Measurements from ENCODE around the gene MICB. TPM values are rescaled to one million over a fixed set of nuclear protein-coding genes. Genes with fewer than 3 reads are reported as not detected.

Gene MICB
- total RNA-seq, 3 donors from 2014 or later = 2.9 to 4.6 (median 4.0) TPM

GRCh38 chr6:31538805-31539400 is 41.0 kb downstream of the MICB start:
- H3K36me3 ChIP-seq = peaks cover 22% of the 10 kb centered on the region
- peaks cover 11 to 22% of the 10 kb centered on the region in 2 donors for H3K4me1 ChIP-seq
- H3K27ac ChIP-seq = peak overlapping the region in 1 of 2 donors; percentile 95
- intact Hi-C loops (cut with DNase I; ENCODE audit: low total_unique reads) = no loop called here
- DNase-seq (ENCODE audit: low spot score in 2 of 2) = no peak
- no peaks in the 10 kb centered on the region for H3K27me3 ChIP-seq
- TF ChIP-seq POLR2A (IDR thresholded peaks at IDR 0.05) (no peak), CTCF (IDR thresholded peaks at IDR 0.05) (no peak), POLR2AphosphoS5 (IDR thresholded peaks at IDR 0.05) (no peak)
- H3K4me3 ChIP-seq = peak overlapping the region in 2 of 3 donors; percentile 25 to 80
- no peaks in the 10 kb centered on the region for H3K9me3 ChIP-seq

- intact Hi-C loops (cut with DNase I; ENCODE audit: low total_unique reads) = no loop called here
- Histone ChIP-seq H3K4me3 (peak overlapping the region; percentile 62 to 80 (median 67)), H3K27ac (peak overlapping the region; percentile 95 to 97), H3K27me3 (no peaks in the 10 kb centered on the region), H3K36me3 (peaks cover 7% of the 10 kb centered on the region), H3K4me1 (peaks cover 11 to 22% of the 10 kb centered on the region in 2 donors), H3K9me3 (no peaks in the 10 kb centered on the region)
- no peak for DNase-seq (ENCODE audit: low spot score in 2 of 2)
- TF ChIP-seq CTCF (IDR thresholded peaks at IDR 0.05) = no peak
- TF ChIP-seq POLR2AphosphoS5 (IDR thresholded peaks at IDR 0.05) = no peak
- no peak for TF ChIP-seq POLR2A (IDR thresholded peaks at IDR 0.05)
Observed at GRCh38 chr6:31540640-31541039, 42.7 kb downstream of the MICB start.

- Histone ChIP-seq H3K4me3 (peak overlapping the region; percentile 62 to 80 (median 67)), H3K27ac (peak overlapping the region; percentile 95 to 97), H3K36me3 (peaks cover 2% of the 10 kb centered on the region), H3K4me1 (peaks cover 11 to 22% of the 10 kb centered on the region in 2 donors), H3K9me3 (no peaks in the 10 kb centered on the region), H3K27me3 (no peaks in the 10 kb centered on the region)
- TF ChIP-seq POLR2AphosphoS5 (IDR thresholded peaks at IDR 0.05) (peak in 1 of 3 donors; percentile 7), CTCF (IDR thresholded peaks at IDR 0.05) (peak in 1 of 3 donors; percentile 7), POLR2A (IDR thresholded peaks at IDR 0.05) (no peak)
- DNase-seq (ENCODE audit: low spot score in 2 of 2) = peak in 1 of 2 donors; percentile 39
- intact Hi-C loops (cut with DNase I; ENCODE audit: low total_unique reads) = no loop called here
Observed at GRCh38 chr6:31541059-31541657, 43.2 kb downstream of the MICB start.

- intact Hi-C loops (cut with DNase I; ENCODE audit: low total_unique reads) = no loop called here
- Histone ChIP-seq H3K27me3 (no peaks in the 10 kb centered on the region), H3K4me3 (peak within 1 kb of the TSS; percentile 62 to 80 (median 67)), H3K27ac (peak within 1 kb of the TSS; percentile 95 to 97), H3K36me3 (no peaks in the 10 kb centered on the region), H3K4me1 (peaks cover 11 to 22% of the 10 kb centered on the region in 2 donors), H3K9me3 (no peaks in the 10 kb centered on the region)
- TF ChIP-seq CTCF (IDR thresholded peaks at IDR 0.05) = no peak
- peak; percentile 99 to 100 (median 100) for TF ChIP-seq POLR2AphosphoS5 (IDR thresholded peaks at IDR 0.05)
- TF ChIP-seq POLR2A (IDR thresholded peaks at IDR 0.05) = peak; percentile 78
- DNase-seq (ENCODE audit: low spot score in 2 of 2) = peak; percentile 94 to 96
Observed at GRCh38 chr6:31541658-31542521, 43.9 kb downstream of the MICB start, which contains the start of gene DDX39B. Gene DDX39B, minus strand, starts transcription at chr6:31542003. Its CDS starts 1,471 bp downstream, at chr6:31540532.

Data from breast epithelium (tissue), 4 donors.